HEK293 (cell line): ENCODE data around the gene PLCB1.

ENCODE experiments used
- CTCF ChIP-seq: fragments of 450-650 bp; formaldehyde crosslinking; IDR thresholded peaks from 2 replicates; pipeline ENCODE4 v1.5.1; 2016; ENCODE audit warnings: missing biosample characterization, missing genetic modification characterization
- TF ChIP-seq, protein P1 (sequence below): fragments of 450-650 bp; formaldehyde crosslinking; conservative IDR thresholded peaks from 2 replicates; pipeline ENCODE4 v1.5.1; 2016; ENCODE audit warnings: low read depth, missing biosample characterization, missing genetic modification characterization
- TF ChIP-seq, protein P2 (sequence below): fragments of 450-650 bp; formaldehyde crosslinking; IDR thresholded peaks from 2 replicates; pipeline ENCODE4 v1.5.1; 2016; ENCODE audit warnings: missing biosample characterization, missing genetic modification characterization, low read depth

DNA sequence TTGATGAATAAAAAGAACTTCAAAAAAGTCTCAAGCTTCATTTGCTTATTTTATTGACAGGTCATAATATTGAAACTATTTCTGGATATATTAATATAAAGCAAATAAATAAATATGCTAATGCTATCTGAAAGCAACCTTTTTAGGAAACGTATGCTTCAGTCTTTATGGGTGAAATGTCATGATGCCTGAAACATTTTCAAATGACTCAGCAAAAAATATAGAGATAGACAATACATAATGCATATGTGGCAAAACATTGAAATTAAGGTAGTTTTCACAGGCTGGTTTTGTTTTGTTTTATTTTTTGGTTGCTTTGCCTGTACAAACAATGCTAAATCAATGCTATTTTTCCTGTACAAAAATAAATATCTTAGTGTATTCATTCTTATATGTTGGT, 742.4 kb downstream of the PLCB1 start:
- TF ChIP-seq CTCF (tag by site-specific recombination): no peak
- TF ChIP-seq, protein P1, sequence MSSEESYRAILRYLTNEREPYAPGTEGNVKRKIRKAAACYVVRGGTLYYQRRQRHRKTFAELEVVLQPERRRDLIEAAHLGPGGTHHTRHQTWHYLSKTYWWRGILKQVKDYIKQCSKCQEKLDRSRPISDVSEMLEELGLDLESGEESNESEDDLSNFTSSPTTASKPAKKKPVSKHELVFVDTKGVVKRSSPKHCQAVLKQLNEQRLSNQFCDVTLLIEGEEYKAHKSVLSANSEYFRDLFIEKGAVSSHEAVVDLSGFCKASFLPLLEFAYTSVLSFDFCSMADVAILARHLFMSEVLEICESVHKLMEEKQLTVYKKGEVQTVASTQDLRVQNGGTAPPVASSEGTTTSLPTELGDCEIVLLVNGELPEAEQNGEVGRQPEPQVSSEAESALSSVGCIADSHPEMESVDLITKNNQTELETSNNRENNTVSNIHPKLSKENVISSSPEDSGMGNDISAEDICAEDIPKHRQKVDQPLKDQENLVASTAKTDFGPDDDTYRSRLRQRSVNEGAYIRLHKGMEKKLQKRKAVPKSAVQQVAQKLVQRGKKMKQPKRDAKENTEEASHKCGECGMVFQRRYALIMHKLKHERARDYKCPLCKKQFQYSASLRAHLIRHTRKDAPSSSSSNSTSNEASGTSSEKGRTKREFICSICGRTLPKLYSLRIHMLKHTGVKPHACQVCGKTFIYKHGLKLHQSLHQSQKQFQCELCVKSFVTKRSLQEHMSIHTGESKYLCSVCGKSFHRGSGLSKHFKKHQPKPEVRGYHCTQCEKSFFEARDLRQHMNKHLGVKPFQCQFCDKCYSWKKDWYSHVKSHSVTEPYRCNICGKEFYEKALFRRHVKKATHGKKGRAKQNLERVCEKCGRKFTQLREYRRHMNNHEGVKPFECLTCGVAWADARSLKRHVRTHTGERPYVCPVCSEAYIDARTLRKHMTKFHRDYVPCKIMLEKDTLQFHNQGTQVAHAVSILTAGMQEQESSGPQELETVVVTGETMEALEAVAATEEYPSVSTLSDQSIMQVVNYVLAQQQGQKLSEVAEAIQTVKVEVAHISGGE (tag by site-specific recombination): no peak
- TF ChIP-seq, protein P2, sequence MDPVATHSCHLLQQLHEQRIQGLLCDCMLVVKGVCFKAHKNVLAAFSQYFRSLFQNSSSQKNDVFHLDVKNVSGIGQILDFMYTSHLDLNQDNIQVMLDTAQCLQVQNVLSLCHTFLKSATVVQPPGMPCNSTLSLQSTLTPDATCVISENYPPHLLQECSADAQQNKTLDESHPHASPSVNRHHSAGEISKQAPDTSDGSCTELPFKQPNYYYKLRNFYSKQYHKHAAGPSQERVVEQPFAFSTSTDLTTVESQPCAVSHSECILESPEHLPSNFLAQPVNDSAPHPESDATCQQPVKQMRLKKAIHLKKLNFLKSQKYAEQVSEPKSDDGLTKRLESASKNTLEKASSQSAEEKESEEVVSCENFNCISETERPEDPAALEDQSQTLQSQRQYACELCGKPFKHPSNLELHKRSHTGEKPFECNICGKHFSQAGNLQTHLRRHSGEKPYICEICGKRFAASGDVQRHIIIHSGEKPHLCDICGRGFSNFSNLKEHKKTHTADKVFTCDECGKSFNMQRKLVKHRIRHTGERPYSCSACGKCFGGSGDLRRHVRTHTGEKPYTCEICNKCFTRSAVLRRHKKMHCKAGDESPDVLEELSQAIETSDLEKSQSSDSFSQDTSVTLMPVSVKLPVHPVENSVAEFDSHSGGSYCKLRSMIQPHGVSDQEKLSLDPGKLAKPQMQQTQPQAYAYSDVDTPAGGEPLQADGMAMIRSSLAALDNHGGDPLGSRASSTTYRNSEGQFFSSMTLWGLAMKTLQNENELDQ (tag by site-specific recombination): no peak
